ENCODE results near the gene ZBED2. TPM values are rescaled to one million over a fixed set of nuclear protein-coding genes. Genes with fewer than 3 reads are reported as not detected.
A peak's percentile ranks its signal among the peaks of the same experiment; 100 is the strongest.

ZBED2 gene
- total RNA-seq, 1 donor from 2014 or later = not detected

DNA sequence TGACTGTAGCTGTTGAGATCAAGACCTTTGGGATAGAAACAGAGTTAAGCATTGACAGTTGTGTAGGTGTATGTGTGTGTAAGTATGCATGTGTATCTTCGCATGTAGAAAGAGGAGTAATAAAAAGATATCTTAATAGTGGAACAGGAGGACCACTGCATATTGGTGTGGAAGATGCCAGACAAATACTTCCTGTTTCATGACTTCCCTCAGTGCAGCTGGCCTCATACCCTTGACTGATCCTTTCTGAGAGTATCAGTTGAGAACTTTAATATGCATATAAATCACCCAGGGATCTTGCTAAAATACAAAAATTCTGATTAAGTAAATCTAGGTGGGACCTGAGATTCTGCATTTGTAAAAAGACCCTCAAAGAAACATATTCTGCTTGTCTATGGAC lies 8.5 kb upstream of the ZBED2 start:
- no peak for DNase-seq

DNA sequence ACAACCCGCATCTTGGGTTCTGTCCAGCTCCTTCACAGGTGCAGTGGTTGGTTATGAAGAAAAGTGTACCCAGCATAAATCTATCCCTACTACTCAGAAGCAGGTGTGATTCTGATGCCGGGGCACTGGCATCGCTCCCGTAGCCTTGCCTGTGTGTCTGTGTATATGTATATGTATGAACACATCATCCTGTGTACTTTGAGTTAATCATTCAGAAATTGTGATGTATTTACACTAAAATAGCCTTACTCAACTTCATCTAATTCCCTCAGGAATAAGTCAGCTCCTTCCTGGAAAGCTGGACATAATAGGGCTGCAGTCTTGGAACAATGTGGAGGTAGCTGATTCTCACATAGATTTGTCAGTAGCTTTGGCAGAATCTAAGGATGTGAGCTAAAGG lies 6.7 kb upstream of the ZBED2 start:
- DNase-seq = no peak

GRCh38 chr3:111598552-111598951 lies 3.4 kb upstream of the ZBED2 start:
- DNase-seq = no peak

GRCh38 chr3:111598139-111598538 lies 3.0 kb upstream of the ZBED2 start:
- DNase-seq = no peak

- no peak for DNase-seq
Measured at GRCh38 chr3:111596328-111596727, 1.2 kb upstream of the ZBED2 start.

- DNase-seq = no peak
Measured at GRCh38 chr3:111594781-111595180, 365 bp downstream of the ZBED2 start.

DNA sequence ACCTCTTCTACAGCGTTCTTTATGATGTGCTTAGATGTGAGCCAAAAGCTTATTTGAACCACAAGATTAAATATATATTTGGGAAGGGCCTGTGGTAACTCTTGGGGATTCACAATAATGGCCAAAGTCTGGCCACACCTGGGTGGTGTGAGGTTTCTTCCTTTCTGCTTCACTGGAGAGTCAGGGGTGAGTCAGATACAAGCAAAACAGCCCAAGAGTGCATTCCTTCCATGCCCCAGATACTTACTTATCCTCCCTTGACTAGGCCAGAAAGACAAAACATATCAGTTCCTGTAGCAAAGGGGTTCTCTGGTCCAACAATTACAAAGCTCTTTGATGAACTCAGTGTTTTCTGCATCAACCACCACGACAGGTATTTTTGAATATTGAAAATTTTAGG lies 941 bp downstream of the ZBED2 start:
- DNase-seq = no peak

GRCh38 chr3:111593666-111594065 lies 1.5 kb downstream of the ZBED2 start:
- no peak for DNase-seq

DNA sequence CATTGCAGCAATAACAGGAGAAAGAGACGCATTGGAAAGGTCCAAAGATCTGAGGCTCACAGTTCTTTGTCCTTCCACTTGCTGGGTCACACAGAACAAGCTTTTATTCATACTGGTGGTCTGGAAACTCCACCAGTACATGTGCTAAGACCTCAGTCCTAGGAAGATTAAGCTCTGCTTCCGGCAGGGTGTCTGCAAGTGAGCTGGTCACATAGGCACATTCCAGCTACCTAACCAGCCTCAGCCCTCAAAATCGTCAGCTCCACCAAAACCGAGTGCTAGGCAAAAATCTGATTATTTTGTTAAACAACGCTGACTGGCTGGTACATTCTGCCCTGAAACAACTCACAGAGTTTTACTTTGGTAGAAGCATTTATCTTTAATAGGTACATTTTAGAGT lies 2.2 kb downstream of the ZBED2 start:
- no peak for DNase-seq

GRCh38 chr3:111592143-111592542 lies 3.0 kb downstream of the ZBED2 start:
- DNase-seq = no peak

GRCh38 chr3:111591555-111591954 lies 3.6 kb downstream of the ZBED2 start:
- DNase-seq = no peak

- no peak for DNase-seq
Measured at GRCh38 chr3:111590143-111590491, 5.0 kb downstream of the ZBED2 start.

- DNase-seq = no peak
Measured at GRCh38 chr3:111589303-111590142, 5.6 kb downstream of the ZBED2 start.

- no peak for DNase-seq
Measured at GRCh38 chr3:111588527-111588926, 6.6 kb downstream of the ZBED2 start.

GRCh38 chr3:111585217-111585616 lies 9.9 kb downstream of the ZBED2 start:
- DNase-seq = no peak

- no peak for DNase-seq
Measured at GRCh38 chr3:111584744-111585143, 10.4 kb downstream of the ZBED2 start.

- DNase-seq = no peak
Measured at GRCh38 chr3:111582120-111582474, 13.0 kb downstream of the ZBED2 start.

DNA sequence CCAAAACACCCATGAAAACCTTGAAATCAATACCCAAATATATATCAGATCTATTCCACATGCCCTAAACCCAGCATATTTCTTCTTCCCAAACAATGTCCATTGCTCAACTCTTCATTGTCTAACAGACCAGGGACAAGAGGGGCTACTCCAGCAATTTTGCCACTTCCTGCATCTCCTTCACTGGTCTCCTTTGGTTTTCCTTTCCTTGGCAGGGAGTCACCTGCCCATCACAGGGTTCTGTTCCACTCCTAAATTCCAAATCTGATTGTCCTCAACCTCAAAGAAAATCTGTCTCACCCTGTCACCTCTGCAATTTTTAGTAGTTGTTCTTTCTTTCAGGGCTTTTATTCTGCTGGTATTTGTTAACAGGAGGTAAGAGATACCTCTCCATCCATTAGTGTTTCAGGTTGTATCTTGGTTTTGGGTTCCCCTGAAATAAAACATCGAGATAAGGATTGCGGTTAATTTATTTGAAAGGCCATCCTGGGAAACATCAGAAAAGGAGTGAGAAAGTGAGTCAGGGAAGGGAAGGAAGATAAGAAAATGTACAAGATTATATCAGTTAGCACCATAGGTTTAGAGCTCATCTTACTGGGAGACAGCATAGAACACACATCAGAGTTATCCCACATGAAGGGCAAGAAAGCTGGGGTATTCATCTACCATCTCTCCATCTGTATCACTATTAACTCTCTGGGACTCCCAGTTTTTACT lies 13.6 kb downstream of the ZBED2 start:
- no peak for DNase-seq

DNA sequence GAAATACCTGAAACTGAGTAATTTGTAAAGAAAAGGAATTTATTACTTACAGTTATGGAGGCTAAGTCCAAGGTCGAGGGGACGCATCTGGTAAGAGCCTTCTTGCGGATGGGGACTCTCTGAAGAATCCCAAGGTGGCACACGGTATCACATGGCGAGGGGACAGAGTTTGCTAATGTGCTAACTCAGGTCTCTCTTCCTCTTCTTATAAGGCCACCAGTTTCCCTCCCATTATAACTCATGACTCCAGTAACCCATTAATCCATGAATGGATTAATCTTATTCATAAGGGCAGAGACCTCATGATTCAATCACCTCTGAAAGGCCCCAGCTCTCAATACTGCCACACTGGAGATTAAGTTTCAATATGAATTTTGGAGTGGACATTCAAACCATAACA lies 15.7 kb downstream of the ZBED2 start:
- no peak for DNase-seq

- no peak for DNase-seq
Measured at GRCh38 chr3:111578867-111579266, 16.3 kb downstream of the ZBED2 start.

- DNase-seq = peak; percentile 46
Measured at GRCh38 chr3:111577798-111578685, 17.1 kb downstream of the ZBED2 start.

DNA sequence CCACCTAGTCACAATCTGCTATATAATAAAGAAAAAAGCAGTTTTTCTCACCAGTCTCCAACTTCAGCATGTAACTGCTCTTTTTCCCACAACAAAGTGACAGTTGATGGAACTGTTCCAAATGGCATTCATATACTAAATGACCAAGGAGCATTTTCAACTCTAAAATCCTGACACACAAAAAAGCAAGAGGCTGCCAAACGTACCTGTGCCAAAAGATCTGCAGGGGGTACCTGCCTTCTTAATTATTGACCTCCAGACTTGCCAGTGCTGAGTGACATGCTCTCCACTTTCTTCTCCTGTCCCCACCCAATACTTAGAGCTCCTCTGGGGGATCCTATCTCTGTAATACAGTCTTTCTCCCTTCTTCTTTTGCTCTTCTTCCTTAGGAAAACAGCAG lies 18.0 kb downstream of the ZBED2 start:
- no peak for DNase-seq

- DNase-seq = no peak
Measured at GRCh38 chr3:111571907-111572460, 23.2 kb downstream of the ZBED2 start.
